Kidney epithelial cell (primary cell): Measurements from ENCODE around the gene SELENON. TPM values are rescaled to one million over a fixed set of nuclear protein-coding genes. Genes with fewer than 3 reads are reported as not detected.

Source experiments
- DNase-seq: peaks from one replicate; pipeline ENCODE4 v3.0.0-alpha.2; 2010; ENCODE audit warnings: low read depth
- H3K27me3 ChIP-seq: 2 replicates; pipeline ENCODE4 v1.6.0; 2011; ENCODE audit warnings: low read length; ENCODE audit not compliant: control insufficient read depth, insufficient read depth
- H3K36me3 ChIP-seq: 2 replicates; pipeline ENCODE4 v1.5.1; 2011; ENCODE audit warnings: low read length; ENCODE audit not compliant: control insufficient read depth, insufficient read depth
- H3K4me3 ChIP-seq: 2 replicates; pipeline ENCODE4 v1.5.1; 2011; ENCODE audit warnings: low read depth, mild to moderate bottlenecking, control low read depth, low read length
- CTCF ChIP-seq: IDR thresholded peaks from 2 replicates; pipeline ENCODE4 v1.5.1; 2011; ENCODE audit warnings: mild to moderate bottlenecking, moderate library complexity, low read length, control low read depth, inconsistent platforms; ENCODE audit not compliant: insufficient read depth, poor library complexity, severe bottlenecking
- total RNA-seq: library from RNA; depleted of rRNA; stranded (reverse); fragments of >200 nt; gene quantifications from 2 replicates; pipeline ENCODE4 v1.2.3, GENCODE V29; 2015

SELENON gene
- total RNA-seq, 1 donor from 2014 or later = 50.8 TPM

GRCh38 chr1:25808481-25809244, 8.7 kb downstream of the SELENON start:
- TF ChIP-seq CTCF = no peak
- no peak for DNase-seq
- Histone ChIP-seq H3K27me3 (no peaks in the 10 kb centered on the region), H3K36me3 (no peaks in the 10 kb centered on the region), H3K4me3 (no peak overlapping the region)

GRCh38 chr1:25809283-25809926, 9.4 kb downstream of the SELENON start:
- no peak for TF ChIP-seq CTCF
- DNase-seq = no peak
- Histone ChIP-seq H3K36me3 (no peaks in the 10 kb centered on the region), H3K27me3 (no peaks in the 10 kb centered on the region), H3K4me3 (no peak overlapping the region)

- no peak for DNase-seq
- no peak for TF ChIP-seq CTCF
- Histone ChIP-seq H3K36me3 (no peaks in the 10 kb centered on the region), H3K4me3 (no peak overlapping the region), H3K27me3 (no peaks in the 10 kb centered on the region)
Measured at GRCh38 chr1:25809929-25810328, 9.9 kb downstream of the SELENON start.

- peak; percentile 94 for TF ChIP-seq CTCF
- Histone ChIP-seq H3K27me3 (no peaks in the 10 kb centered on the region), H3K4me3 (no peak overlapping the region), H3K36me3 (no peaks in the 10 kb centered on the region)
- no peak for DNase-seq
Measured at GRCh38 chr1:25810341-25811299, 10.6 kb downstream of the SELENON start.

- Histone ChIP-seq H3K27me3 (no peaks in the 10 kb centered on the region), H3K36me3 (no peaks in the 10 kb centered on the region), H3K4me3 (no peak overlapping the region)
- no peak for TF ChIP-seq CTCF
- DNase-seq = no peak
Measured at GRCh38 chr1:25811384-25812082, 11.5 kb downstream of the SELENON start.
